Measurements from ENCODE around the gene WDR37. TPM values are rescaled to one million over a fixed set of nuclear protein-coding genes. Genes with fewer than 3 reads are reported as not detected.

The WDR37 gene
- polyA plus RNA-seq, 1 of the 3 experiments (the other 2 are of a cell fraction), result 11.9 TPM

GRCh38 chr10:1163204-1163660 lies 107.0 kb downstream of the WDR37 start:
- CTCF ChIA-PET, result no interaction called here
- Histone ChIP-seq H3K4me3 (ENCODE audit: low read depth in 2 of 2, low read length in 1 of 2) (no peak overlapping the region), H4K20me1 (ENCODE audit: insufficient read depth) (no peaks in the 10 kb centered on the region), H3K79me2 (ENCODE audit: insufficient read depth) (no peaks in the 10 kb centered on the region), H3F3A (replicated peaks; ENCODE audit: insufficient read depth) (no peaks in the 10 kb centered on the region), H3K36me3 (replicated peaks in 1 of 2; ENCODE audit: control insufficient read depth in 1 of 2, insufficient read depth in 2 of 2, low read length in 1 of 2) (no peaks in the 10 kb centered on the region), H3K9me2 (no peaks in the 10 kb centered on the region), H3K27me3 (ENCODE audit: insufficient read depth) (no peaks in the 10 kb centered on the region), H3K4me1 (ENCODE audit: control insufficient read depth in 1 of 2, insufficient read depth in 2 of 2, low read depth in 1 of 2, low read length in 1 of 2) (no peaks in the 10 kb centered on the region; a peak in 1 of 4 replicates), H2AFZ (ENCODE audit: low read depth) (no peak overlapping the region), H3K27ac (ENCODE audit: low read depth in 2 of 2, low read length in 1 of 2) (no peak overlapping the region), H3K9me3 (no peaks in the 10 kb centered on the region), H3K9ac (no peak overlapping the region), H3K4me2 (no peak overlapping the region)
- DNase-seq, result no peak
- WGBS (ENCODE audit: low lambda C conversion rate), result 78% methylated on average over 29 of the region's 29 CpGs
- POLR2A ChIA-PET, result no interaction called here
- TF ChIP-seq USF2 (IDR thresholded peaks at IDR 0.05; ENCODE audit: borderline replicate concordance, low read depth, low read length) (no peak), TAF1 (IDR thresholded peaks at IDR 0.05; ENCODE audit: borderline replicate concordance, low read depth, low read length) (no peak), MXI1 (IDR thresholded peaks at IDR 0.05; ENCODE audit: low read depth, low read length) (no peak), RAD21 (IDR thresholded peaks at IDR 0.05; ENCODE audit: low read length) (no peak), GATA2 (CRISPR knock-in tag; IDR thresholded peaks at IDR 0.05) (no peak), MEF2A (IDR thresholded peaks at IDR 0.05; ENCODE audit: borderline replicate concordance, low read depth) (no peak), CTCF (IDR thresholded peaks at IDR 0.05) (no peak), POLR2AphosphoS5 (IDR thresholded peaks at IDR 0.05; ENCODE audit: low read depth, low read length) (no peak)

GRCh38 chr10:1163831-1164230 lies 107.6 kb downstream of the WDR37 start:
- no peaks in the 10 kb centered on the region for H3K27me3 ChIP-seq (ENCODE audit: insufficient read depth)
- H3K9me3 ChIP-seq, result no peaks in the 10 kb centered on the region
- CTCF ChIA-PET, result no interaction called here
- H3K9me2 ChIP-seq, result no peaks in the 10 kb centered on the region
- H3K4me3 ChIP-seq (ENCODE audit: low read depth in 2 of 2, low read length in 1 of 2), result no peak overlapping the region
- DNase-seq, result no peak
- no peaks in the 10 kb centered on the region for H4K20me1 ChIP-seq (ENCODE audit: insufficient read depth)
- H3K79me2 ChIP-seq (ENCODE audit: insufficient read depth), result no peaks in the 10 kb centered on the region
- no peak overlapping the region for H3K9ac ChIP-seq
- H3K27ac ChIP-seq (ENCODE audit: low read depth in 2 of 2, low read length in 1 of 2), result no peak overlapping the region
- H3F3A ChIP-seq (replicated peaks; ENCODE audit: insufficient read depth), result no peaks in the 10 kb centered on the region
- 42% methylated on average over 5 of the region's 5 CpGs for WGBS (ENCODE audit: low lambda C conversion rate)
- no peak overlapping the region for H3K4me2 ChIP-seq
- no peak overlapping the region for H2AFZ ChIP-seq (ENCODE audit: low read depth)
- POLR2A ChIA-PET, result no interaction called here
- no peaks in the 10 kb centered on the region for H3K36me3 ChIP-seq (replicated peaks in 1 of 2; ENCODE audit: control insufficient read depth in 1 of 2, insufficient read depth in 2 of 2, low read length in 1 of 2)
- no peaks in the 10 kb centered on the region; a peak in 1 of 4 replicates for H3K4me1 ChIP-seq (ENCODE audit: control insufficient read depth in 1 of 2, insufficient read depth in 2 of 2, low read depth in 1 of 2, low read length in 1 of 2)
- no peak for TF ChIP-seq POLR2AphosphoS5 (IDR thresholded peaks at IDR 0.05; ENCODE audit: low read depth, low read length)
- no peak for TF ChIP-seq FOXJ3 (CRISPR knock-in tag; IDR thresholded peaks at IDR 0.05)
- TF ChIP-seq TCF12 (IDR thresholded peaks at IDR 0.05), result no peak
- no peak for TF ChIP-seq CTCF (IDR thresholded peaks at IDR 0.05)
- no peak for TF ChIP-seq RFX5 (IDR thresholded peaks at IDR 0.05; ENCODE audit: low read length)
- TF ChIP-seq PBX3 (IDR thresholded peaks at IDR 0.05), result no peak
- no peak for TF ChIP-seq FOSL2 (IDR thresholded peaks at IDR 0.05; ENCODE audit: borderline replicate concordance, low read depth)
- TF ChIP-seq FOXM1 (IDR thresholded peaks at IDR 0.05; ENCODE audit: low read depth), result no peak
- TF ChIP-seq REST (IDR thresholded peaks at IDR 0.05; ENCODE audit: low read depth, low read length), result no peak
- TF ChIP-seq JUND (IDR thresholded peaks at IDR 0.05), result no peak
- no peak for TF ChIP-seq CHD2 (IDR thresholded peaks at IDR 0.05; ENCODE audit: low read length, partially characterized antibody)
- TF ChIP-seq USF2 (IDR thresholded peaks at IDR 0.05; ENCODE audit: borderline replicate concordance, low read depth, low read length), result no peak
